ENCODE results near the gene PTPRM.

The PTPRM gene

DNA sequence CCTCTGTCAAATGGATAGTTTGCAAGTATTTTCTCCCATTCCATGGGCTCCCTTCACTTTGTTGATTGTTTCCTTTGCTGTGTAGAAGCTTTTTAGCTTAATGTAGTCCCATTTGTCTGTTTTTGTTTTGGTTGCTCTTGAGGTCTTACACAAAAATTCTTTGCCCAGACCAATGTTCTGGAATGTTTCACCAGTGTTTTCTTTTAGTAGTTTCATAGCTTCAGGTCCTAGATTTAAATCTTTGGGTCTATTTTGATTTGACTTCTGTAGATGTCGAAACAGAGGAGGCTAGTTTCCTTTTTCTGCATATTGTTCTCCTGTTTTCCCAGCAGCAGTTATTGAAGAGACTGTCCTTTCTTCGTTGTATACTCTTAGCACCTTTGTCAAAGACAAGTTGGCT, 351.6 kb downstream of the PTPRM start:
- Histone ChIP-seq H3K9me2 (replicated peaks; ENCODE audit: insufficient read depth, low read length) (no peaks in the 10 kb centered on the region), H3F3A (ENCODE audit: insufficient read depth) (no peaks in the 10 kb centered on the region), H3K4me2 (ENCODE audit: low read depth, low read length, poor library complexity, severe bottlenecking) (no peak overlapping the region), H3K4me3 (ENCODE audit: insufficient read depth, low read length, poor library complexity, severe bottlenecking) (no peak overlapping the region), H3K79me2 (ENCODE audit: insufficient read depth, low read length) (no peaks in the 10 kb centered on the region), H3K9ac (ENCODE audit: low read length) (no peak overlapping the region), H3K9me3 (ENCODE audit: insufficient read depth, low read length) (no peaks in the 10 kb centered on the region), H2AFZ (ENCODE audit: low read depth, low read length, severe bottlenecking) (no peak overlapping the region), H3K27me3 (ENCODE audit: low read length) (no peaks in the 10 kb centered on the region), H3K36me3 (ENCODE audit: low read length) (no peaks in the 10 kb centered on the region), H4K20me1 (ENCODE audit: low read depth, low read length) (no peaks in the 10 kb centered on the region), H3K27ac (ENCODE audit: low read depth, low read length) (no peak overlapping the region)
- TF ChIP-seq, protein P1, sequence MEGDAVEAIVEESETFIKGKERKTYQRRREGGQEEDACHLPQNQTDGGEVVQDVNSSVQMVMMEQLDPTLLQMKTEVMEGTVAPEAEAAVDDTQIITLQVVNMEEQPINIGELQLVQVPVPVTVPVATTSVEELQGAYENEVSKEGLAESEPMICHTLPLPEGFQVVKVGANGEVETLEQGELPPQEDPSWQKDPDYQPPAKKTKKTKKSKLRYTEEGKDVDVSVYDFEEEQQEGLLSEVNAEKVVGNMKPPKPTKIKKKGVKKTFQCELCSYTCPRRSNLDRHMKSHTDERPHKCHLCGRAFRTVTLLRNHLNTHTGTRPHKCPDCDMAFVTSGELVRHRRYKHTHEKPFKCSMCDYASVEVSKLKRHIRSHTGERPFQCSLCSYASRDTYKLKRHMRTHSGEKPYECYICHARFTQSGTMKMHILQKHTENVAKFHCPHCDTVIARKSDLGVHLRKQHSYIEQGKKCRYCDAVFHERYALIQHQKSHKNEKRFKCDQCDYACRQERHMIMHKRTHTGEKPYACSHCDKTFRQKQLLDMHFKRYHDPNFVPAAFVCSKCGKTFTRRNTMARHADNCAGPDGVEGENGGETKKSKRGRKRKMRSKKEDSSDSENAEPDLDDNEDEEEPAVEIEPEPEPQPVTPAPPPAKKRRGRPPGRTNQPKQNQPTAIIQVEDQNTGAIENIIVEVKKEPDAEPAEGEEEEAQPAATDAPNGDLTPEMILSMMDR (IDR thresholded peaks at IDR 0.05; ENCODE audit: insufficient read depth, low read length, poor library complexity, severe bottlenecking): no peak
- TF ChIP-seq EZH2phosphoT487 (conservative IDR thresholded peaks at IDR 0.05; ENCODE audit: low read length): no peak

DNA sequence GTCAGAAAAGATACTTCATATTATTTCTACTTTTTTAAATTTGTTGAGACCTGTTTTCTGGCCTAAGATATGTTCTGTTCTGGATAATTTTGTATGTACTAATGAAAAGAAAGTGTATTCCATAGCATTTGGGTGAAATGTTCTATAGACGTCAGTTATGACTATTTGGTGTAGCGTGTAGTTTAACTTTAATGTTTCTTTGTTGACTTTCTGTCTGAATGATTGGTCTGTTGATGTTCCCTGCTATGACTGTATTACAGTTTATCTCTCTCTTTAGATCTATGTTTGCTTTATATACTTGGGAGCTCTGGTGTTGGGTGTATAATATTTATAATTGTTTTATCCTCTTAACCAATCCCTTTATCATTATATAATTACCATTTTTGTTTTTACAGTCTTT, 352.4 kb downstream of the PTPRM start:
- Histone ChIP-seq H3F3A (ENCODE audit: insufficient read depth) (no peaks in the 10 kb centered on the region), H3K9me3 (ENCODE audit: insufficient read depth, low read length) (no peaks in the 10 kb centered on the region), H3K4me3 (ENCODE audit: insufficient read depth, low read length, poor library complexity, severe bottlenecking) (no peak overlapping the region), H4K20me1 (ENCODE audit: low read depth, low read length) (no peaks in the 10 kb centered on the region), H3K4me2 (ENCODE audit: low read depth, low read length, poor library complexity, severe bottlenecking) (no peak overlapping the region), H3K36me3 (ENCODE audit: low read length) (no peaks in the 10 kb centered on the region), H2AFZ (ENCODE audit: low read depth, low read length, severe bottlenecking) (no peak overlapping the region), H3K9ac (ENCODE audit: low read length) (no peak overlapping the region), H3K79me2 (ENCODE audit: insufficient read depth, low read length) (no peaks in the 10 kb centered on the region), H3K27me3 (ENCODE audit: low read length) (no peaks in the 10 kb centered on the region), H3K9me2 (replicated peaks; ENCODE audit: insufficient read depth, low read length) (no peaks in the 10 kb centered on the region), H3K27ac (ENCODE audit: low read depth, low read length) (no peak overlapping the region)
- TF ChIP-seq, protein P1 (IDR thresholded peaks at IDR 0.05; ENCODE audit: insufficient read depth, low read length, poor library complexity, severe bottlenecking): no peak
- TF ChIP-seq EZH2phosphoT487 (conservative IDR thresholded peaks at IDR 0.05; ENCODE audit: low read length): no peak

GRCh38 chr18:7921938-7922587, 354.9 kb downstream of the PTPRM start:
- Histone ChIP-seq H3K9ac (ENCODE audit: low read length) (no peak overlapping the region), H4K20me1 (ENCODE audit: low read depth, low read length) (no peaks in the 10 kb centered on the region), H3K27ac (ENCODE audit: low read depth, low read length) (no peak overlapping the region), H3F3A (ENCODE audit: insufficient read depth) (no peaks in the 10 kb centered on the region), H3K36me3 (ENCODE audit: low read length) (no peaks in the 10 kb centered on the region), H3K9me2 (replicated peaks; ENCODE audit: insufficient read depth, low read length) (no peaks in the 10 kb centered on the region), H3K4me2 (ENCODE audit: low read depth, low read length, poor library complexity, severe bottlenecking) (no peak overlapping the region), H3K4me3 (ENCODE audit: insufficient read depth, low read length, poor library complexity, severe bottlenecking) (no peak overlapping the region), H2AFZ (ENCODE audit: low read depth, low read length, severe bottlenecking) (no peak overlapping the region), H3K27me3 (ENCODE audit: low read length) (no peaks in the 10 kb centered on the region), H3K79me2 (ENCODE audit: insufficient read depth, low read length) (no peaks in the 10 kb centered on the region), H3K9me3 (ENCODE audit: insufficient read depth, low read length) (no peaks in the 10 kb centered on the region)
- no peak for TF ChIP-seq EZH2phosphoT487 (conservative IDR thresholded peaks at IDR 0.05; ENCODE audit: low read length)
- TF ChIP-seq, protein P1 (IDR thresholded peaks at IDR 0.05; ENCODE audit: insufficient read depth, low read length, poor library complexity, severe bottlenecking): no peak

Data from SU-DHL-6 (cell line).